GM19043 (cell line): ENCODE results near the gene HSD17B7.
A peak's percentile ranks its signal among the peaks of the same experiment; 100 is the strongest.
"Not testable (repeated sequence)": the region's sequence is repeated elsewhere in the genome, so short reads cannot be mapped to it uniquely, and the experiment has no call there.

Source experiments
- ATAC-seq: cut with Tn5 transposase; IDR thresholded peaks from one replicate; pipeline ENCODE4 v1.9.1; 2021; ENCODE audit warnings: low read depth; ENCODE audit not compliant: unreplicated experiment

HSD17B7 gene, protein sequence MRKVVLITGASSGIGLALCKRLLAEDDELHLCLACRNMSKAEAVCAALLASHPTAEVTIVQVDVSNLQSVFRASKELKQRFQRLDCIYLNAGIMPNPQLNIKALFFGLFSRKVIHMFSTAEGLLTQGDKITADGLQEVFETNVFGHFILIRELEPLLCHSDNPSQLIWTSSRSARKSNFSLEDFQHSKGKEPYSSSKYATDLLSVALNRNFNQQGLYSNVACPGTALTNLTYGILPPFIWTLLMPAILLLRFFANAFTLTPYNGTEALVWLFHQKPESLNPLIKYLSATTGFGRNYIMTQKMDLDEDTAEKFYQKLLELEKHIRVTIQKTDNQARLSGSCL

DNA sequence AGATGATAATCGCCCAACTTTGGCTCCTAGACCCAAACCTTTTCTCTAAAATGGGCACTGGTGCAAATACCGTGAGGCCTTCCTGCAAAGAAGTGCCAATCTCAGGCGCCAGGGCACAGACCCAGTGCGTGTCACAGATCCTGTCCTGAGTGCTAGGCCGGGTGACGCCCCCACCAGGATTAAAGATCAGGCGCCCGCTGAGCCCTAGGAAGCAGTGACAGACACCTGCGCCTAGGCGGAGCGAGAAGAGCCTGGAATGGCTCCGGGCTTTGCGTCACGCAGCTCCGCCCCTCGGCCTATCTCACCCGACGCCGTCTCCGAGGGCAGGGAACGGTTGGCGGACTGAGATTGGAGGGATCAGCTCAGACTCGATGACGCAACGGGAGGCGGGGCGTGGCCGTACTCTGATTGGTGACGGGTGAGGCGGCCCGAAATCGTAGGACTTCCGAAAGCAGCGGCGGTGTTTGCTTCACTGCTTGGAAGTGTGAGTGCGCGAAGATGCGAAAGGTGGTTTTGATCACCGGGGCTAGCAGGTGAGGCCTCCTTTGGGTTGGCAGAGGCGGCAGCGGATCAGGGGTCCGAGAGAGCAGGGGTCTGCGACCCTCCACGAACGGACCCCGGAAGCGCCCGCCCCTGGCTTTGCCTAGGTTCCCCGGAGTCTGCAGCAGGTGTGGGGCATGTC lies at the start of gene HSD17B7:
Gene HSD17B7 (plus strand): TSS at position 400 of the 682 bp plus-strand sequence. CDS start 99 bp downstream, at position 499.
- peak; percentile 99 for ATAC-seq

DNA sequence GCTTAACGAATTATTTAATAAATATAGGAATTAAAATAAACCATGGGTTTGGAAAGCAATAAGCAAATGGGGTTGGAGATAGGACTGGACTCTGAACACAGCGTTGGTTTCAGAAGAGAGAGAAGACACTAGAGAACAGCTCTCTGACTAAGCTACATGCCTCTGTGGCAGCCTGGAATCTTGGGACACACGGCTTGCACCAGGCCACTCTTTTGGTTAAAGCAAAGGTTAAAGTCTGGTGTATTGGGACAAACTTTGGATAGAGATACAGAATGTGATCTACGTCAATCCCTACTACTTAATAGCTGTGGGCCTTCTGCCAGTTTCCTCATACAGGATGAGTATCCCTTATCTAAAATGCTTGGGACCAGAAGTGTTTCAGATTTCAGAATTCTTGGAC lies 49.7 kb upstream of the HSD17B7 start:
- ATAC-seq, result no peak

DNA sequence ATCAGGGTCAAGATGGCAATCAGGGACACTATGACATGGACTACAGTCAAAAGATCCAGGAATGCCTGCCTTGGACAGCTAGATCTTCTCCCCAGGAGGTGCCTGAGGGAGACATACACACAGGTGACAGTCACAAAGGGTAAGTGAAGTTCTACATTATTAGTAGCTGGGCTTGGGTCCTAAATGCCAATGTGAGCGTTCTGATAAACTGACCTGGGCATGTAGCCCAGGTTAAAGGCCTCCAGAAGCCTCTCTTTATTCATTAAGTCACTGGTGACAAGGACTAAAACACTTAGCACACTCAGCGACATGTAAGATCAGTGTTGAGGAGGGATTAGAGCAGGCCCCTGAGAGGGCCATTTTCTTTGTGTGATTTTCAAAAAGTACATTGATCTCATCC lies 48.9 kb upstream of the HSD17B7 start:
- ATAC-seq, result no peak

DNA sequence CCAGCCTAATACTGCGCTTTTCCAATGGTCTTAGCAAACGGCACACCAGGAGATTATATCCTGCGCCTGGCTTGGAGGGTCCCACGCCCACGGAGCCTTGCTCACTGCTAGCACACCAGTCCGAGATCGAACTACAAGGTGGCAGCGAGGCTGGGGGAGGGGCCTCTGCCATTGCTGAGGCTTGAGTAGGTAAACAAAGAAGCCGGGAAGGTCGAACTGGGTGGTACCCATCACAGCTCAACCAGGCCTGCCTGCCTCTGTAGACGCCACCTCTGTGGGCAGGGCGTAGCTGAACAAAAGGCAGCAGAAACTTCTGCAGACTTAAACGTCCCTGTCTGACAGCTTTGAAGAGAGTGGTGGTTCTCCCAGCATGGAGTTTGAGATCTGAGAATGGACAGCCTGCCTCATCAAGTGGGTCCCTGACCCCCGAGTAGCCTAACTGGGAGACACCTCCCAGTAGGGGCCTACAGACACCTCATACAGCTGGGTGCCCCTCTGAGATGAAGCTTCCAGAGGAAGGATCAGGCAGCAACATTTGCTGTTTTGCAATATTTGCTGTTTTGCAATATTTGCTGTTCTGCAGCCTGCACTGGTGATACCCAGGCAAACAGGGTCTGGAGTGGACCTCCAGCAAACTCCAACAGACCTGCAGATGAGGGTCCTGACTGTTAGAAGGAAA lies 44.1 kb upstream of the HSD17B7 start:
- ATAC-seq, result not testable (repeated sequence)

DNA sequence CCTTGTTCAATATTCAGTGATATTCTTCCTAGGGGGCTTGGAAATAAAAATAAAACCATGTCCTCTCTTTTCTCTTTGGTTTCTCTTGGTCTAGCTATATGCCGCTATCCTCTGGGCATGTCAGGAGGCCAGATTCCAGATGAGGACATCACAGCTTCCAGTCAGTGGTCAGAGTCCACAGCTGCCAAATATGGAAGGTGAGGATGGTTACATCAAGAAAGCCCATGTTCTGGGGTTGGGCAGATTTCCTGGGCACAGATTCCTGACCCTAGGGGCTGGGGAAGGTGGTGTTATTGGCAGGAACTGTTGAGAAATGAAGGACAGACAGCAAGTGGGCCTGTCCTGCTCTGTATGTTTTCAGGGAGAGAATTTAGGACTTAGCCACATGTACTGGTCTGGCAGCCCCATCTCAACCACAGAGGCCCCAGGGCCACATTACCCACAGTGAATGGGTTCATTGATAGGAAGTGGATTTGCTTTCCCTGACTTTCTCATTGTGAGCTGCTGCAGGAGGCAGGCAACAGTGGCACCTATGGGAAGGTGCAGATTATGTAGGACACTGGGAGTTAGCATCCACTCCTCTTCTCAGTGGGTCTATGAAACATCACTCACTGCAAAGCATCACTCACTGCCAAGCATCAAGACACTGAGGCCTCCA lies 37.4 kb upstream of the HSD17B7 start:
- no peak for ATAC-seq

DNA sequence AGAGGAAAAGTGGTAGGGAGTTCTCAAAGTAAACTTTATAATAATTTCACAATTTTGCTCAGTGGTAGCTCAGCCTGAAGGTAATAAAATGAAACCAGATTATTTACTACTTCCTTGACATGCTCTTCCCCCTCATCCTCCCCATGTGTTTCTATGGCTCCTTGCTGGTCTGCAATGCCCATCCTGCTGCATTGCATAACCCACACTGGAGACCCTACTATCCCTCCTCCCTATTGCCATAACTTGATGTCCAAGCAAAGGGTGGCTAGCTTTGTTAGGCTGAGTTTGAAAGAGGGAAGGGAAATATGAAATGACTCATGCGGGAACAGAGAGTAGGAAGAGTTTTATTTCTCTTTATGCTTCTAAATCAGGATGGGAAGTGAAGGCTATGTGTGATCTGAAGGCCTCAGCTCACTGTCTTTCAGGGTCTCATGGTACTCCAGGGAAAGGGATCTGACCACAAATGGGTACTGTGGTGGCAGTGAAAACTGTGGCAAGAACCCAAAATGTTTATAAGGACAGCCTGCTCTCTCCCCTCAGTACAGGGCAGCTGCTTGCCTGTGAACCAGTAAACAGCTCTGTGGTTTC lies 36.4 kb upstream of the HSD17B7 start:
- no peak for ATAC-seq

DNA sequence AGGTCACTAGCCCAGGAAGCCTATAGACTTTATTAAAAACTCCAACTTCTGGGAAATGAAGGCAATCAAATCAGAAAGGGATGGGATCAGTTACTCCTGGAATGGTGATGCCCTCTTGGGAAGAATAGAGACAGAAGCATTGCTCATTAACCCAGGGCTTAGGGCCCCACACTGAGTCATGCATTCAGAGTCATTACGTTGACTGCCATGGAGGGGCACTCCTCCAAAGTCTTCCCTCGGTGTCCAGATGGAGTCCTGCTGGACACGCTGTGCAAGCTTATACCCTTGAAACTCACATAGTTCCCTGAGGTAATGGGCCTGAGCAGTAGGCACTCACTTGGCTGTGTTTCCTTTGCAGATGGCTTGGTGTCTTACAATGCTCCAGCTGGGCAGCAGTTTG lies 35.2 kb upstream of the HSD17B7 start:
- ATAC-seq, result no peak

DNA sequence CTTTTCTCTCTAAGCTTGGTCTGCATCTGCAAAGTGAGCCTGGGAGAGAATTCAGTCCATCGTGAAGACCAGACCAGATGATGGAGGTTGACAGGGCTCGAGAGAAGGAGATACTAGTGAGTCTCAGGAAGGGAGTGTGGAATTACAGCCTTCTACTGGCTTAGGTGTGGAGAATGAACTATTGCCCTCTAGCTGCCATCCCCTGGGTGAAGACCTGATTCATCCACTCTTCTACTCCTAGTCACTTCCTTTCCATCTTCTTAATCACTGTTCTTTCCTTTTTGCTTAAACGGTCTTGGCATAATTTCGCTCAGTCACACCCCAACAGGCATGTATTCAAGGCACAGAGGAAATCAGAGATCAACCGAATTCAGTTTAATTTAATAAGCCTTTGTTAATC lies 34.0 kb upstream of the HSD17B7 start:
- no peak for ATAC-seq

DNA sequence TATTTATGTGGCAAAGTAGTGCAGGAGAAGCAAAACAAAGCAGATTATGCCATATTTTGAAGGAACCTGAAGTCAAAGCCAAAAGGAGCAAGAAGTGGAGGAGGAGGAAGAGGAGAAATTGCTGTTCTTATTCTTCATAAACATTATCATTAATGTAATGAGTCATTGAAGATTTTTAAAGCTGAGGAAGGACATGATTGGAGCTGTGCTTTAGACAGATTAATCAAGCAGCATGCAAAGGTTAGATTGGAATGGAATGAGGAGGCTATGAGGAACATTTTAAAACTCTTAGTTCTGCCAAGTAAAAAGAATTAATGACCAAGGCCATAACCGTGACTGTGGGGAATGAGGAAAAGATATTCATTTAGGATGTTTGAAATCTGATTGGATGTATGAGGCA lies 33.0 kb upstream of the HSD17B7 start:
- no peak for ATAC-seq

DNA sequence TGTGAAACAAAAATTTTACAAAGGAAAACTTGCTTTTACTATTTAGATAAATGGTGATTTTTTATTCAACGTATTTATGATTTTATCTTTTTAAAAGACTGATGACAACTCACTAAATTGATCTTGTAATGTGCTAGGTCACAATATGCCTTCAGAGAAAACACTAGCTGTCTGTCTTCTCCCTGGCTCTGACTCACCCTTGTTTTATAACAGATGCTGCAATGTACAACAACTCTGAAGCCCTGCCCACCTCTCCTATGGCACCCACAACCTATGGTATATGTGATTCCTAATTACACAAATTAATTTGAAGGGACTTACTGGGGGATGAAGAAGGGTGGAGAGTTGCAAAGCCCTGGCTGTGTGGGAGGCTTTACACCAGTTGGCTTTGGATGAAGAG lies 24.7 kb upstream of the HSD17B7 start:
- ATAC-seq, result no peak

DNA sequence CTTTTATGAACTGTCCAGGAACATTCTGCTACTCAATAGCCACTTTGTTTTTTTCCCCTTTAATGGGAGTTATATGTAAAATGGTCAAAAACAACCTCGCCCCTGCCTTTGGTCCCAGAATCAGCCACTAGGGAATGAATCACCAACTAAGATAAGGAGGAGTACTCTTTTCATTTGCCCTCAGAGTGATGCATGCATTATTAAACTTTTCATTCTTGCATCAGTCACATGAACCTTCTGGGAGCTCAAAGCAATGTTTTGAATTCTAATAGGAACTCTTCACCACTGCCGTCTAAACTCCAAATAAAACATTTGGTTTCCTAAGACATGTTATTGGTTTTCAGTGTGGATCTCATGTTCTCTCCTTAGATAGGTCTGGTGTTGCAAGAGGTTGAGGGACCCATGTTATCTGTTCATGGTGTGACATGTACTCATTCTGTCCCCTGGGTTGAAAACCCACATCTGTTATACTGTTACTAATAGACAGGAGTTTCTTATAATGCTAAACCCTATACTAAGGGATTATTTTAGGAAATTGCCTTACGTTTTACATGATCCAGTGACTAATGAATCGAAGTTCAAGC lies 17.8 kb upstream of the HSD17B7 start:
- ATAC-seq, result no peak

DNA sequence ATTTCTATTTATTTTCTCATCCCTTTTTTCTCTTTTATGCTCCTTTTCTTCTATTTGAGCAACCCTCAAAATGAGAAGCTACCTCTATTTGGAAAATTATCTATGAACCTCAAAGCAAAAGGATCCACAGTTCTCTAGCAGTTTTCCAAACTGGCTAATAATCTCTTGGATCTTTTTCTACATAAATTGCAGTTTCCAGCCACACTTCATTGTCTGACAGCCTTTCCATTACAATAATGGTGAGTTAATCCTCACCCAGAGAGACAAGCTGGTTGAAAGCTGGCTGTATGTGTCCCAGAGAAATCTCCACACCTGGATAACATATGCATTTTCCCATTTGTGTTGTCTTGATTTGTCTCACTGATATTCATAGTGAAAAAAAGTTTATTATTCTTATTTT lies 16.5 kb upstream of the HSD17B7 start:
- ATAC-seq, result no peak

DNA sequence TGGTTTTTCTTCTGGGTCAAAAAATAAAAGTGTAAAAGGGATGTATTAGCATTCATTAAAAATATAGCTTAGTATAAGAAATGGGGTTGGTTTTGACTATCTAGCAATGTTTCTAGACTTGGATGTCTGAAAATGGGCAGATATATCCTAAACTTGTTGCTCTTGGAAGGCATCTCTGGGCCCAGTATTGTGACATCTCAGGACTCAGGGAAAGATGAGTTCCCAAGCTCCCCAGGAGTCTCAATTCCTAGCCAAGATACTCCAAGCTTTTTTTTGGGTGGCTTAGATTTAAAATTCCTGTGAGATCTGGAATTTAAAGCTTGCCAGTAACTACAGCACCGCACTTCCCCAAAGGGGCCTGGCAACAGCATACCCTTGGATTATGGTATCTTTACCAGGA lies 11.5 kb upstream of the HSD17B7 start:
- ATAC-seq, result no peak

DNA sequence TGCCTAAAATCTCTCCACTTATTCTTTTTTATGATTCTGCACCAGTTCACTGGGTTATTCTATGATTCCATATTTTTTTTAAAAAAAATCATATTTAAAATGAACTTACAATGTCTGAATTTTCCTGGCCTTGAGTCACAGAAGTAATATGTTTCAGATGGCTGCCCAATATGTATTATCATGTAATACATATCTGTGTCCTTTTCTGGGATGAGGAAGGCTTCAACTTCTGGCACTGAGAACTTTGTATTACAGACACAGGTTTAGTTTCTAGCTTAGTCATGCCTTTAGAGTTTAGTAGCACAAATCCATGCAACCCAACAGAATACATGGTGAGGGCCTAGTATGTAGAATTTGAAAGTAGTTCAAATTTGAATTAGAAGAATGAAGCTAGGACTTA lies 7.8 kb upstream of the HSD17B7 start:
- no peak for ATAC-seq

DNA sequence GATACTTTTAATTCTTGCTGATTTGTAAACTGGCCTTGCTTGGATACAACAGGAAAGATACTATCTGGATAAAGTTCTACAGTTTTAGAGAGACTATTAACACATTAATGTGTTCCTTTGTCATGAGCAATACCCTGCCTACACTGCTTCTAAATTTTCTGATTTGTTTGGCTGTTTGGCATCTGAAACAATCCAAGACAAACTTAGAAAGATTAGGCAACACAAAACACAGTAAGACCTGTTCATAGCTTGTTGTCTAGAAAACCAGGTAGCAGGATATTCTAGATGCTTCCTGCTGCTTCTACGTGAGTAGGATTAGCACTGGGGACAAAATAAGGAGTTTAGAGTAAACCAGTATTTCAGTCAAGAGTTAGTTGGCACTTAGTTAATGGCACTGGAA lies 5.6 kb upstream of the HSD17B7 start:
- not testable (repeated sequence) for ATAC-seq

DNA sequence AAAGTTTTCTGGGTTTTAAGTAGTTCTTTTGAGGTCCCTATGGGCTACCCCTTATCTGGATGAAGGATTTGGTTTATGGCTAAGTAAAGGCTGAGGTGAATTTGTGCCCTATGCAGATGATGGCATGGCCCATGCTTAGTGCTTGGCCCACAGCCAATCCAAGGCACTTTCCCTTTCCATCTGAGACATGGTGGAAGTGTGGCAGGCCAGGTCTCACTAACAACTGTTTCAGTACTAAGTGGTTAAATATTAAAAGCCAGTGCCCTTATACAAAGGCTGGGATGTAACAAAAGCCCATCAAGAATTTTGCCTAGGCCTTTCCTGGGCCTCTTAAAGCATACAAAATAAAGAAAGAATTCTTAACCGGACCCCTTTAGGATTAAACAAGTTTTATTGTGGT lies 1.7 kb upstream of the HSD17B7 start:
- not testable (repeated sequence) for ATAC-seq

DNA sequence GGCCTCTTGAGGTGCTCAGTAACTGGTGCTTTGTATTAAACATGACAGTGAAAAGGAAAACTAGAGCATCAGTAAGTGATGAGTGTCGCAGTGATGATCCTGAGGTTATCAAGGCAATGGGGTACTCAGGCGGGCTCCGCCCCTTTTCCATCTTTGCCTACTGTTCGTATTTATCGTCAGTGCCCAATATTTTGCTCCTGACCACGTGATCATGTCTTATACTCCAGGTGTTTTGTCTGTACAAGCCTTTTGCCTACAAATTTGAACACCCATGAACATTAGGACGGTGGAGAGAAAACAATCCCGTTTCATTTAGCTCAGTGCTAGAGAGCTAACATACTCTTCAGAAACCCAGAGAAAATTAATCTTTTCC lies 469 bp downstream of the HSD17B7 start:
- not testable (repeated sequence) for ATAC-seq

DNA sequence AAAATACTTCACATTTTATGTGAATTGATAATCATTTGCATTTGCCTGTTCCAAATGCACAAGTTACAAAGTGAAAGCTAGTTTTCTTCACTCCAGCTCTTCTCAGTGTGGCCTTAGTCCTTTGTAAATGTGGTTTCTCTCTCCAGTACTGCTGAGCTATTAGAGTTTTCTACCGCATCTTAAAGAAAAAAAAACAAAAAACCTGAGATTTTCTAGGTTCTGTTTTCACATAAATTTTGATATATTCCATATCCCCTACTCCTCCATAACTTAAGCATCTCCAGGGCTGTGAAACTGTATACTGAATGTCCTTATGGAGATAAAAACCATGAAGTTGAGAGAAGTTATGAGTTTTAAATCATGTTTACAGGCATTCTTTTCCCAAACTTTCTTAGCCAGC lies 3.8 kb downstream of the HSD17B7 start:
- not testable (repeated sequence) for ATAC-seq

DNA sequence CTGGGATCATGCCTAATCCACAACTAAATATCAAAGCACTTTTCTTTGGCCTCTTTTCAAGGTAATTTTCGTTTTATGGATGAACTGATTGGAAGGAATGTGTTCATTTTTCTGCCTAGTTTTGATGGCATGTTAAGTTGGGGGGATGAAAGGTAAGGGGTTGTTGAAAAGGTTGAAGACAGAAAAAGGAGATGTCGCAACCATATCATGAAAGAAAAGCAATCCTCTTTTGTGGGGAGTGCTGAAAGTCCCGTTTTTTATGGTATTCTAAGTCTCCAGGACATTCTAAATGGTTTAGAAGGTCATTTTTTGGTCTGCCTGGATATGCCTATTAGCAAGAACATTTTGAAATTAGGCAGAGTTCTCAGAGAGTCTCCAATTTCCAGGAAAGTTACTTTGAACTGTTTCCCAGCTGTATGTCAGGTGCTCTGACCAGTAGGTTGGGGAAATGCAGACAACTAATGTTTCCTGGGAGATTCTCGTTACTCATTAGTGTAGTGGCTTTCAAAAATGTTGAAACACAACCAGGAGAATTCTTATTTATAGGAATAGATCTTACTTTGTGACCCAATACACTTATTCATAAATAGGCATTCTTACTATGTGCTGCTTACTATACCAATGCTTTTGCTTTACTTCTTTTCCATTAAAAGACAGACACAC lies 6.2 kb downstream of the HSD17B7 start:
- not testable (repeated sequence) for ATAC-seq
